CD14-positive monocyte (primary cell): Measurements from ENCODE around the gene ARPC4. TPM values are rescaled to one million over a fixed set of nuclear protein-coding genes. Genes with fewer than 3 reads are reported as not detected.
A peak's percentile ranks its signal among the peaks of the same experiment; 100 is the strongest.
"Not testable (repeated sequence)": the region's sequence is repeated elsewhere in the genome, so short reads cannot be mapped to it uniquely, and the experiment has no call there.

Experiments
- DNase-seq, 3 donors: peaks; one replicate each; pipeline ENCODE4 v3.0.0-alpha.2; 2011 to 2022
- H2AFZ ChIP-seq: 2 replicates; pipeline ENCODE4 v1.6.0; 2012; ENCODE audit warnings: mild to moderate bottlenecking, low read depth, low read length, inconsistent platforms; ENCODE audit not compliant: insufficient read depth, poor library complexity, severe bottlenecking
- H3K27ac ChIP-seq, 2 donors: 1 replicate in 1 of 2; 2 replicates in 1 of 2; pipeline ENCODE4 v1.5.1; 2012 to 2013; ENCODE audit warnings: low read length in 2 of 2, control low read depth in 1 of 2, inconsistent platforms in 1 of 2, low read depth in 1 of 2, mild to moderate bottlenecking in 1 of 2
- H3K27me3 ChIP-seq, 2 donors: one replicate each; pipeline versions ENCODE4 v1.6.0 to v1.6.1; 2011 to 2013; ENCODE audit warnings: low read length in 2 of 2; ENCODE audit not compliant: control insufficient read depth in 2 of 2, insufficient read depth in 2 of 2
- H3K36me3 ChIP-seq, 2 donors: replicated peaks in 1 of 2; 1 replicate in 1 of 2; 2 replicates in 1 of 2; pipeline versions ENCODE4 v1.5.1 to v1.6.1; 2012 to 2013; ENCODE audit warnings: low read length in 2 of 2, control low read depth in 1 of 2, inconsistent platforms in 1 of 2, mild to moderate bottlenecking in 1 of 2; ENCODE audit not compliant: insufficient read depth in 2 of 2, control insufficient read depth in 1 of 2
- H3K4me1 ChIP-seq, 2 donors: 1 replicate in 1 of 2; 2 replicates in 1 of 2; pipeline versions ENCODE4 v1.5.1 to v1.6.1; 2012 to 2013; ENCODE audit warnings: low read length in 2 of 2, control low read depth in 1 of 2, inconsistent platforms in 1 of 2, mild to moderate bottlenecking in 1 of 2, moderate library complexity in 1 of 2; ENCODE audit not compliant: insufficient read depth in 2 of 2, control insufficient read depth in 1 of 2
- H3K4me2 ChIP-seq: replicated peaks from 2 replicates; pipeline ENCODE3; 2012; ENCODE audit warnings: low read length, moderate library complexity, mild to moderate bottlenecking; ENCODE audit not compliant: poor library complexity, severe bottlenecking; ENCODE audit errors: extremely low read depth
- H3K4me3 ChIP-seq, 3 experiments: fragments of 200-600 bp in 1 of 3; sonication (generic) in 1 of 3; replicated peaks in 1 of 3; 1 replicate in 2 of 3; 2 replicates in 1 of 3; pipeline ENCODE4 v1.5.1; 2011 to 2013; ENCODE audit warnings: low read length in 3 of 3, mild to moderate bottlenecking in 3 of 3, control low read depth in 2 of 3, low read depth in 2 of 3, inconsistent platforms in 1 of 3, moderate library complexity in 1 of 3
- H3K79me2 ChIP-seq: 2 replicates; pipeline ENCODE4 v1.6.0; 2012; ENCODE audit warnings: mild to moderate bottlenecking, control low read depth, inconsistent platforms, low read length, moderate library complexity; ENCODE audit not compliant: insufficient read depth
- H3K9ac ChIP-seq: 2 replicates; pipeline ENCODE4 v1.6.0; 2017; ENCODE audit warnings: low read length, mild to moderate bottlenecking; ENCODE audit not compliant: insufficient read depth, poor library complexity, severe bottlenecking
- H3K9me3 ChIP-seq, 2 donors: replicated peaks in 1 of 2; 1 replicate in 1 of 2; 2 replicates in 1 of 2; pipeline versions ENCODE4 v1.5.1 to v1.6.1; 2012 to 2013; ENCODE audit warnings: low read length in 2 of 2, control low read depth in 1 of 2; ENCODE audit not compliant: control insufficient read depth in 1 of 2, insufficient read depth in 1 of 2
- H4K20me1 ChIP-seq: 2 replicates; pipeline ENCODE4 v1.6.0; 2012; ENCODE audit warnings: mild to moderate bottlenecking, low read length, control low read depth, moderate library complexity; ENCODE audit not compliant: insufficient read depth
- H3K27ac Mint-ChIP-seq, 7 donors: one replicate each; pipeline ENCODE4 v1.8.0; 2020; ENCODE audit warnings: mild to moderate bottlenecking in 7 of 7, mixed read lengths in 7 of 7, moderate library complexity in 6 of 7, inconsistent platforms in 2 of 7
- H3K27me3 Mint-ChIP-seq, 3 donors: one replicate each; pipeline ENCODE4 v1.8.0; 2021 to 2022; ENCODE audit warnings: low read depth in 3 of 3, mild to moderate bottlenecking in 3 of 3, mixed read lengths in 3 of 3, moderate library complexity in 3 of 3, inconsistent platforms in 1 of 3
- H3K36me3 Mint-ChIP-seq, 2 donors: one replicate each; pipeline ENCODE4 v1.8.0; 2020; ENCODE audit warnings: mixed read lengths in 2 of 2, inconsistent platforms in 1 of 2, mild to moderate bottlenecking in 1 of 2
- H3K4me1 Mint-ChIP-seq: one replicate; pipeline ENCODE4 v1.8.0; 2020; ENCODE audit warnings: mild to moderate bottlenecking, mixed read lengths
- H3K4me3 Mint-ChIP-seq, 2 donors: one replicate each; pipeline ENCODE4 v1.8.0; 2020; ENCODE audit warnings: mild to moderate bottlenecking in 2 of 2, mixed read lengths in 2 of 2, moderate library complexity in 1 of 2
- H3K9me3 Mint-ChIP-seq, 7 donors: one replicate each; pipeline ENCODE4 v1.8.0; 2020 to 2022; ENCODE audit warnings: mixed read lengths in 7 of 7, mild to moderate bottlenecking in 6 of 7, moderate library complexity in 6 of 7, inconsistent platforms in 2 of 7
- WGBS: methylation state at CpG from one replicate; pipeline ENCODE4 v1.1.5; 2013; ENCODE audit warnings: missing lambda C conversion rate; ENCODE audit not compliant: insufficient coverage; 5-methylcytosine and 5-hydroxymethylcytosine counted together
- intact Hi-C, 2 donors: fragments of 100-400 bp; cut with micrococcal nuclease; formaldehyde crosslinking; loops; one replicate each; pipeline versions ENCODE4 v1.15.0 to v1.15.1; 2023
- polyA plus RNA-seq, 3 donors: library from polyadenylated mRNA; depleted of rRNA in 1 of 3; unstranded in 2 of 3; stranded (reverse) in 1 of 3; fragments of 300-500 nt in 2 of 3; fragments of >200 nt in 1 of 3; fragmentation: Illumina TruSeq in 2 of 3; gene quantifications; 1 replicate in 2 of 3; 2 replicates in 1 of 3; pipeline ENCODE4 v1.2.3, GENCODE V29; 2012 to 2021
- TF ChIP-seq, protein P1 (sequence below): fragments of 200-600 bp; IDR thresholded peaks from one replicate; pipeline ENCODE4 v1.8.0; 2022; ENCODE audit warnings: antibody characterized with exemption, mild to moderate bottlenecking

The ARPC4 gene
- polyA plus RNA-seq, 3 donors, result 211 to 390 (median 389) TPM

DNA sequence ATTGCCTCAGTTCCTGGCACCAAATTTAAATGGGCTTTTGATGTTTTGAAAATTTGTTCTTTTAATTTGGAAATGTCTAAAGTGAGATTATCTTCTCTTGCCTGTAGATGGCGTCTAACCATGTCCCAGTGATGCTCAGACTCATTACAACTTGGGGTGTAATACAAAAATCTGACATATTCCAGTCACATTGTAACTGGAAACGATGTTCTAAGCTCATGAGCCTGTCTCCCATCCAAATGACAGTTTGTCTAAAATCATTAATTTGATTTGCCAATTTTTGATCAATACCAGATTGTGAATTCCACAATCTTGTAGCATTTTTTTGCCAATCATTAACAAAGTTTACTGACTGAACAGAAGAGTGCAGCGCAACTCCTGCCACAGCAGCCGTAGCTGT lies 56.0 kb downstream of the ARPC4 start:
- not testable (repeated sequence) for H3K27me3 ChIP-seq, H3K79me2 ChIP-seq, H2AFZ ChIP-seq, H3K4me2 ChIP-seq, H3K9me3 Mint-ChIP-seq, H3K27ac Mint-ChIP-seq, H3K9me3 ChIP-seq, H3K4me3 Mint-ChIP-seq, H3K27me3 Mint-ChIP-seq, H3K36me3 Mint-ChIP-seq, H3K36me3 ChIP-seq, H4K20me1 ChIP-seq, H3K27ac ChIP-seq, H3K4me3 ChIP-seq, H3K9ac ChIP-seq
- peaks cover 13 to 15% of the 10 kb centered on the region in 2 donors for H3K4me1 ChIP-seq
- DNase-seq, result peak in 1 of 3 donors; percentile 16
- intact Hi-C loops, result loop anchor here in 1 of 2 donors (10.0 kb wide), 1 partner anchor 54 kb away; the partner anchor contains the start of genes ARPC4 and TADA3
- WGBS, result no CpG with 5 or more reads among the region's 4 CpGs
- H3K4me1 Mint-ChIP-seq, result peaks cover 13% of the 10 kb centered on the region
- TF ChIP-seq, protein P1, sequence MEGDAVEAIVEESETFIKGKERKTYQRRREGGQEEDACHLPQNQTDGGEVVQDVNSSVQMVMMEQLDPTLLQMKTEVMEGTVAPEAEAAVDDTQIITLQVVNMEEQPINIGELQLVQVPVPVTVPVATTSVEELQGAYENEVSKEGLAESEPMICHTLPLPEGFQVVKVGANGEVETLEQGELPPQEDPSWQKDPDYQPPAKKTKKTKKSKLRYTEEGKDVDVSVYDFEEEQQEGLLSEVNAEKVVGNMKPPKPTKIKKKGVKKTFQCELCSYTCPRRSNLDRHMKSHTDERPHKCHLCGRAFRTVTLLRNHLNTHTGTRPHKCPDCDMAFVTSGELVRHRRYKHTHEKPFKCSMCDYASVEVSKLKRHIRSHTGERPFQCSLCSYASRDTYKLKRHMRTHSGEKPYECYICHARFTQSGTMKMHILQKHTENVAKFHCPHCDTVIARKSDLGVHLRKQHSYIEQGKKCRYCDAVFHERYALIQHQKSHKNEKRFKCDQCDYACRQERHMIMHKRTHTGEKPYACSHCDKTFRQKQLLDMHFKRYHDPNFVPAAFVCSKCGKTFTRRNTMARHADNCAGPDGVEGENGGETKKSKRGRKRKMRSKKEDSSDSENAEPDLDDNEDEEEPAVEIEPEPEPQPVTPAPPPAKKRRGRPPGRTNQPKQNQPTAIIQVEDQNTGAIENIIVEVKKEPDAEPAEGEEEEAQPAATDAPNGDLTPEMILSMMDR, result peak; percentile 77

DNA sequence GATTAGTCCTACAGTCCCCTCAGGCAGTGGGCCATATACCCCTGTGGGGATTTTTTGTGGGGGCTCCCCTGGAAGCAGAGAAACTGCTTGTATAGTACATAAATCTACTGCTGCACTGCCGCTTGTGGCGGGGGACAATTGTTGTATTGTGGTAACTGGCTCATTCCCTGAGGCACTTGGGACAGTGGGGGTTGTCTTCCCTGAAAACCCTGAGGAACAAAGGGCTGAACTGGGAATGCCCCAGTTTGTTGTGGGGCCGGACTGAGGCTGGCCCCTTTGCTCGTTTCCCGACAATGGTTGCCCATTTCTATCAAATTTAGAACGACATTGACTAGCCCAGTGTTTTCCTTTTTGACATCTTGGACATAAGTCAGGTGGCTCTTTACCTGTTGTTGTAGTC lies 58.5 kb downstream of the ARPC4 start:
- H3K4me3 Mint-ChIP-seq, H3K4me1 ChIP-seq, H3K36me3 ChIP-seq, H2AFZ ChIP-seq, H3K27ac Mint-ChIP-seq, H3K27me3 Mint-ChIP-seq, H3K9me3 ChIP-seq, H3K4me2 ChIP-seq, H3K9me3 Mint-ChIP-seq, H3K27me3 ChIP-seq, DNase-seq, H3K9ac ChIP-seq, H3K36me3 Mint-ChIP-seq, H3K4me1 Mint-ChIP-seq, H4K20me1 ChIP-seq, H3K79me2 ChIP-seq, H3K4me3 ChIP-seq, intact Hi-C loops, H3K27ac ChIP-seq: not testable (repeated sequence)
- 86% methylated on average over 2 of the region's 6 CpGs for WGBS

GRCh38 chr3:9851926-9852325 lies 59.0 kb downstream of the ARPC4 start:
- H3K27me3 ChIP-seq, H3K27ac Mint-ChIP-seq, H3K9ac ChIP-seq, H3K4me3 Mint-ChIP-seq, H3K4me2 ChIP-seq, H2AFZ ChIP-seq, H3K9me3 Mint-ChIP-seq, H3K36me3 Mint-ChIP-seq, H3K79me2 ChIP-seq, H3K27me3 Mint-ChIP-seq, H3K9me3 ChIP-seq, H3K4me1 Mint-ChIP-seq, H3K4me1 ChIP-seq, H4K20me1 ChIP-seq, DNase-seq, intact Hi-C loops, H3K27ac ChIP-seq, H3K4me3 ChIP-seq, H3K36me3 ChIP-seq: not testable (repeated sequence)
- 96% methylated on average over 3 of the region's 6 CpGs for WGBS
